GM12878 (cell line): Measurements from ENCODE around the gene HEATR1. TPM values are rescaled to one million over a fixed set of nuclear protein-coding genes. Genes with fewer than 3 reads are reported as not detected.

Experiments
- ATAC-seq: fragments of 200-7000 bp; cut with Tn5 transposase; 3 replicates; pipeline ENCODE4 v1.9.1; 2020; ENCODE audit warnings: mild to moderate bottlenecking, moderate library complexity
- BruUV-seq: library from RNA; stranded (reverse); fragments of 400-500 nt; replicated peaks from 2 replicates; lab custom pipeline; 2021; lab: Mats Ljungman, UMichigan
- CTCF ChIA-PET: fragments of 300-600 bp; sonication (Branson Sonifier 250); formaldehyde crosslinking; extraction: SDS; loops from one replicate; lab custom pipeline; 2021; ENCODE audit warnings: inconsistent platforms; lab: Yijun Ruan, JAX
- POLR2A ChIA-PET: fragments of 350-600 bp; formaldehyde crosslinking; extraction: SDS; loops from one replicate; lab custom pipeline; 2021; ENCODE audit warnings: inconsistent platforms; lab: Charles Lee
- RAD21 ChIA-PET: fragments of 300-600 bp; sonication (Branson Sonifier 250); formaldehyde crosslinking; loops from one replicate; lab custom pipeline; 2023; ENCODE audit warnings: antibody characterized with exemption; ENCODE audit not compliant: unreplicated experiment; lab: Charles Lee
- SMC1A ChIA-PET: fragments of 300-600 bp; sonication (Branson Sonifier 250); formaldehyde crosslinking; loops from one replicate; lab custom pipeline; 2023; ENCODE audit not compliant: unreplicated experiment, uncharacterized antibody; lab: Charles Lee
- DNase-seq: peaks from one replicate; pipeline ENCODE4 v3.0.0-alpha.2; 2011; ENCODE audit warnings: low read depth, low spot score
- FAIRE-seq: peaks from 3 replicates; lab custom pipeline; 2011; peaks lifted over from hg19 to GRCh38; lab: Jason Lieb, UNC
- H2AFZ ChIP-seq: 2 replicates; pipeline ENCODE4 v1.6.0; 2011; ENCODE audit warnings: low read depth, low read length, control low read depth; ENCODE audit not compliant: control insufficient read depth
- H3K27ac ChIP-seq: 2 replicates; pipeline ENCODE4 v1.5.1; 2011; ENCODE audit warnings: control low read depth; ENCODE audit not compliant: control insufficient read depth, insufficient read depth
- H3K27me3 ChIP-seq, 2 experiments: replicated peaks in 1 of 2; 2 replicates each; pipeline versions ENCODE4 v1.6.0 to v1.6.1; 2011; ENCODE audit warnings: low read length in 1 of 2; ENCODE audit not compliant: control insufficient read depth in 2 of 2, insufficient read depth in 2 of 2
- H3K36me3 ChIP-seq, 2 experiments: 2 replicates each; pipeline ENCODE4 v1.5.1; 2011; ENCODE audit warnings: low read length in 1 of 2; ENCODE audit not compliant: control insufficient read depth in 2 of 2, insufficient read depth in 2 of 2
- H3K4me1 ChIP-seq: 2 replicates; pipeline ENCODE4 v1.6.1; 2011; ENCODE audit warnings: mild to moderate bottlenecking, low read length, moderate library complexity, mixed read lengths; ENCODE audit not compliant: control insufficient read depth, insufficient read depth
- H3K4me2 ChIP-seq: 2 replicates; pipeline ENCODE4 v1.6.0; 2011; ENCODE audit warnings: control low read depth; ENCODE audit not compliant: control insufficient read depth, insufficient read depth
- H3K4me3 ChIP-seq: fragments of 200-600 bp; sonication (generic); 2 replicates; pipeline ENCODE4 v1.5.1; 2016
- H3K79me2 ChIP-seq: 2 replicates; pipeline ENCODE4 v1.6.0; 2011; ENCODE audit warnings: low read length; ENCODE audit not compliant: control insufficient read depth, insufficient read depth
- H3K9ac ChIP-seq: 2 replicates; pipeline ENCODE4 v1.8.0; 2011; ENCODE audit warnings: low read length, control low read depth, mixed read lengths; ENCODE audit not compliant: control insufficient read depth, insufficient read depth
- H3K9me3 ChIP-seq: replicated peaks from 3 replicates; pipeline ENCODE4 v1.5.1; 2011; ENCODE audit warnings: mild to moderate bottlenecking, low read length; ENCODE audit not compliant: control insufficient read depth, insufficient read depth
- H4K20me1 ChIP-seq: 2 replicates; pipeline ENCODE4 v1.6.0; 2011; ENCODE audit not compliant: control insufficient read depth, insufficient read depth
- ASH2L ChIP-seq: fragments of 300-600, 200-600 bp; sonication (generic); IDR thresholded peaks from 2 replicates; pipeline ENCODE4 v1.6.1; 2017; ENCODE audit warnings: low read depth, mild to moderate bottlenecking, borderline replicate concordance
- BCL3 ChIP-seq: IDR thresholded peaks from 2 replicates; pipeline ENCODE4 v1.6.1; 2011; ENCODE audit warnings: borderline replicate concordance, low read depth, mild to moderate bottlenecking, moderate library complexity, low read length; ENCODE audit not compliant: insufficient read depth, poor library complexity, severe bottlenecking
- CBFB ChIP-seq: IDR thresholded peaks from 2 replicates; pipeline ENCODE4 v1.6.1; 2016; ENCODE audit warnings: antibody characterized with exemption, low read depth
- E2F8 ChIP-seq: fragments of 450-650 bp; IDR thresholded peaks from 2 replicates; pipeline ENCODE4 v1.6.1; 2018; ENCODE audit warnings: mild to moderate bottlenecking, low read depth, moderate library complexity; ENCODE audit not compliant: partially characterized antibody
- ESRRA ChIP-seq: IDR thresholded peaks from 2 replicates; pipeline ENCODE4 v1.6.1; 2012; ENCODE audit warnings: mild to moderate bottlenecking, low read length, improper control_type of control experiment
- ETV6 ChIP-seq, 2 experiments: fragments of 450-650 bp in 1 of 2; IDR thresholded peaks in 1 of 2; conservative IDR thresholded peaks in 1 of 2; 2 replicates each; pipeline ENCODE4 v1.6.1; 2014; ENCODE audit warnings: antibody characterized with exemption in 1 of 2, borderline replicate concordance in 1 of 2, low read depth in 1 of 2, mild to moderate bottlenecking in 1 of 2, moderate library complexity in 1 of 2
- FOS ChIP-seq: IDR thresholded peaks from 3 replicates; pipeline ENCODE4 v1.6.1; 2011; ENCODE audit warnings: borderline replicate concordance; ENCODE audit not compliant: insufficient read length; ENCODE audit errors: extremely low read depth
- HDGF ChIP-seq: fragments of 450-650 bp; IDR thresholded peaks from 2 replicates; pipeline ENCODE4 v1.6.1; 2016; ENCODE audit warnings: antibody characterized with exemption
- LARP7 ChIP-seq: fragments of 450-650 bp; IDR thresholded peaks from 2 replicates; pipeline ENCODE4 v1.6.1; 2017; ENCODE audit warnings: mild to moderate bottlenecking
- MEF2A ChIP-seq: IDR thresholded peaks from 2 replicates; pipeline ENCODE4 v1.6.1; 2011; ENCODE audit warnings: low read depth, mild to moderate bottlenecking, low read length, moderate library complexity; ENCODE audit not compliant: insufficient read depth
- NBN ChIP-seq: fragments of 450-650 bp; IDR thresholded peaks from 2 replicates; pipeline ENCODE4 v1.6.1; 2016
- POU2F2 ChIP-seq: IDR thresholded peaks from 3 replicates; pipeline ENCODE4 v1.6.1; 2011; ENCODE audit warnings: low read depth, mild to moderate bottlenecking, low read length, borderline replicate concordance
- RAD51 ChIP-seq: fragments of 450-650 bp; IDR thresholded peaks from 2 replicates; pipeline ENCODE4 v1.6.1; 2016; ENCODE audit warnings: moderate library complexity, mild to moderate bottlenecking, inconsistent platforms
- RELA ChIP-seq: fragments of 450-650 bp; IDR thresholded peaks from 2 replicates; pipeline ENCODE4 v1.8.0; 2014; ENCODE audit warnings: borderline replicate concordance; ENCODE audit not compliant: partially characterized antibody
- SMAD1 ChIP-seq: fragments of 450-650 bp; IDR thresholded peaks from 2 replicates; pipeline ENCODE4 v1.6.1; 2018; ENCODE audit warnings: mild to moderate bottlenecking, low read depth; ENCODE audit not compliant: partially characterized antibody
- STAT1 ChIP-seq: fragments of 450-650 bp; conservative IDR thresholded peaks from 2 replicates; pipeline ENCODE4 v1.6.1; 2014; ENCODE audit warnings: antibody characterized with exemption, mild to moderate bottlenecking
- STAT3 ChIP-seq: IDR thresholded peaks from 2 replicates; pipeline ENCODE4 v1.6.1; 2011; ENCODE audit warnings: low read depth, low read length, improper control_type of control experiment
- SUZ12 ChIP-seq: fragments of 200-600 bp; sonication (generic); IDR thresholded peaks from one replicate; pipeline ENCODE4 v1.6.1; 2018; ENCODE audit warnings: antibody characterized with exemption, mild to moderate bottlenecking; ENCODE audit not compliant: unreplicated experiment
- WGBS: methylation state at CpG from one replicate; pipeline ENCODE4 v1.1.6; 2016; ENCODE audit warnings: low lambda C conversion rate; ENCODE audit not compliant: insufficient replicate concordance, insufficient coverage; ENCODE audit errors: missing lambda C conversion rate; 5-methylcytosine and 5-hydroxymethylcytosine counted together
- in situ Hi-C: fragments of 300-500 bp; cut with MboI; formaldehyde crosslinking; loops from 9 replicates; pipeline ENCODE4 v1.14.3; 2018; ENCODE audit warnings: mixed read lengths
- intact Hi-C: fragments of 100-400 bp; cut with micrococcal nuclease; formaldehyde crosslinking; loops from one replicate; pipeline ENCODE4 v1.14.2; 2022; ENCODE audit not compliant: unreplicated experiment
- polyA plus RNA-seq, 11 experiments: library from polyadenylated mRNA; depleted of rRNA in 4 of 11; unstranded in 6 of 11; stranded (reverse) in 5 of 11; fragments of >200 nt; fragmentation: Nextera tagmentation in 4 of 11; fragmentation: Illumina TruSeq in 1 of 11; extraction: Ambion mirVana in 4 of 11; extraction: Trizol in 1 of 11; gene quantifications; 1 replicate in 1 of 11; 2 replicates in 10 of 11; pipeline versions ENCODE4 v1.2.1 to v1.2.3, GENCODE V29; 2011 to 2016; ENCODE audit warnings: inconsistent platforms in 2 of 11, missing spikeins in 2 of 11, low read depth in 1 of 11
- total RNA-seq, 4 experiments: library from RNA; depleted of rRNA in 3 of 4; stranded (reverse); fragments of >200 nt in 3 of 4; fragmentation: Illumina TruSeq in 1 of 4; extraction: Trizol in 1 of 4; gene quantifications; 2 replicates each; pipeline versions ENCODE4 v1.2.1 to v1.2.3, GENCODE V29; 2013 to 2021

Gene HEATR1
- total and polyA plus RNA-seq, 10 of the 15 experiments (the other 5 are each of a cell fraction or from before 2014, with no cell fraction given) = 8.6 to 72.3 (median 41.9) TPM

GRCh38 chr1:236576004-236576403, 28.3 kb downstream of the HEATR1 start:
- intact Hi-C loops (no loop called here), in situ Hi-C loops (no loop called here)
- no peak overlapping the region for H3K27ac ChIP-seq
- ChIA-PET RAD21 (no interaction called here), CTCF (no interaction called here), SMC1A (interaction anchor here (1.1 kb wide), 1 partner anchor 23 kb away, joined by 3 read pairs; no protein-coding TSS in a partner anchor), POLR2A (no interaction called here)
- no peaks in the 10 kb centered on the region for H3K27me3 ChIP-seq
- H3K9ac ChIP-seq = no peak overlapping the region
- H3K79me2 ChIP-seq = no peaks in the 10 kb centered on the region
- no peaks in the 10 kb centered on the region for H3K4me1 ChIP-seq
- H3K4me2 ChIP-seq = no peak overlapping the region
- no peak for ATAC-seq
- no peak for TF ChIP-seq SUZ12
- TF ChIP-seq ETV6 (conservative IDR thresholded peaks at IDR 0.05 in 1 of 2, IDR thresholded peaks at IDR 0.05 in 1 of 2; ENCODE audit: borderline replicate concordance in 1 of 2, low read depth in 1 of 2) = no peak
- TF ChIP-seq MEF2A = no peak
- TF ChIP-seq ESRRA = no peak
- TF ChIP-seq NBN = no peak
- TF ChIP-seq ASH2L = no peak
- TF ChIP-seq BCL3 = no peak
- TF ChIP-seq SMAD1 = no peak
- no peak for TF ChIP-seq FOS
- no peak for TF ChIP-seq HDGF
- no peak for TF ChIP-seq LARP7
- TF ChIP-seq CBFB = no peak
- TF ChIP-seq E2F8 = no peak
- TF ChIP-seq STAT1 = no peak
- TF ChIP-seq RAD51 = no peak
- no peak for TF ChIP-seq RELA
- no peak for TF ChIP-seq STAT3
- no peak for TF ChIP-seq POU2F2
- WGBS = 48% methylated on average over 2 of the region's 2 CpGs
- no peaks in the 10 kb centered on the region for H4K20me1 ChIP-seq
- H2AFZ ChIP-seq = no peak overlapping the region
- no peak for DNase-seq
- H3K9me3 ChIP-seq = no peaks in the 10 kb centered on the region
- BruUV-seq = TSS peak; percentile 7
- FAIRE-seq = no peak
- H3K36me3 ChIP-seq = peaks cover 3 to 14% of the 10 kb centered on the region in 2 experiments; a peak in 3 of 4 replicates
- H3K4me3 ChIP-seq = no peak overlapping the region
